Measurements from ENCODE around the gene PFDN1.

DNA sequence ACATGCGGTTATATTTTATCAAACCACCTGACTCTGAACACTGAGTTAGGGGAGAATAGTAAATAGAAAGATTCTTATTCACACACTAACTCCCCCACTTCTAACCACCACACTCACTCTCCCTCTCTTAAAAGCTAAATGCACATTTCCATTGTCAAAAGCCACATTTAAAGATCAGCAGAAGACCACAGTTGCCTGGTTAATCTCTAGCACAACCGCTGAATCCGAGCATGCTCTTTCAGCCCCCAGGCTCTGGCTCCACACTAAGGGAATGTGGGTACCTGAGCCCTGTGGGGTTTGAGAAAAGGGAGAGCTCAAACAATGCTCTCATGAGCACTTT lies 35.7 kb downstream of the PFDN1 start:
- TF ChIP-seq, protein P1, sequence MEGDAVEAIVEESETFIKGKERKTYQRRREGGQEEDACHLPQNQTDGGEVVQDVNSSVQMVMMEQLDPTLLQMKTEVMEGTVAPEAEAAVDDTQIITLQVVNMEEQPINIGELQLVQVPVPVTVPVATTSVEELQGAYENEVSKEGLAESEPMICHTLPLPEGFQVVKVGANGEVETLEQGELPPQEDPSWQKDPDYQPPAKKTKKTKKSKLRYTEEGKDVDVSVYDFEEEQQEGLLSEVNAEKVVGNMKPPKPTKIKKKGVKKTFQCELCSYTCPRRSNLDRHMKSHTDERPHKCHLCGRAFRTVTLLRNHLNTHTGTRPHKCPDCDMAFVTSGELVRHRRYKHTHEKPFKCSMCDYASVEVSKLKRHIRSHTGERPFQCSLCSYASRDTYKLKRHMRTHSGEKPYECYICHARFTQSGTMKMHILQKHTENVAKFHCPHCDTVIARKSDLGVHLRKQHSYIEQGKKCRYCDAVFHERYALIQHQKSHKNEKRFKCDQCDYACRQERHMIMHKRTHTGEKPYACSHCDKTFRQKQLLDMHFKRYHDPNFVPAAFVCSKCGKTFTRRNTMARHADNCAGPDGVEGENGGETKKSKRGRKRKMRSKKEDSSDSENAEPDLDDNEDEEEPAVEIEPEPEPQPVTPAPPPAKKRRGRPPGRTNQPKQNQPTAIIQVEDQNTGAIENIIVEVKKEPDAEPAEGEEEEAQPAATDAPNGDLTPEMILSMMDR (IDR thresholded peaks at IDR 0.05; ENCODE audit: poor library complexity), result no peak
- TF ChIP-seq EZH2 (IDR thresholded peaks at IDR 0.05; ENCODE audit: borderline replicate concordance) (no peak), EZH2phosphoT487 (IDR thresholded peaks at IDR 0.05; ENCODE audit: low read depth, severe bottlenecking, unreplicated experiment) (no peak)

Measured in hepatocyte (in vitro differentiated cells).